Esophagus mucosa (tissue), 1 donor: ENCODE measurements around the gene MARCHF2. TPM values are rescaled to one million over a fixed set of nuclear protein-coding genes. Genes with fewer than 3 reads are reported as not detected.

ENCODE experiments used
- ATAC-seq: fragments of 200-7000 bp; cut with Tn5 transposase; one replicate; pipeline ENCODE4 v1.9.1; 2020
- total RNA-seq: library from RNA; stranded (reverse); gene quantifications from one replicate; pipeline ENCODE4 v1.2.4, GENCODE V29; 2023
- donor health status: DM: yes; HTN: yes; CAD: no.

MARCHF2 gene
- total RNA-seq, 1 donor from 2014 or later: 21.4 TPM

DNA sequence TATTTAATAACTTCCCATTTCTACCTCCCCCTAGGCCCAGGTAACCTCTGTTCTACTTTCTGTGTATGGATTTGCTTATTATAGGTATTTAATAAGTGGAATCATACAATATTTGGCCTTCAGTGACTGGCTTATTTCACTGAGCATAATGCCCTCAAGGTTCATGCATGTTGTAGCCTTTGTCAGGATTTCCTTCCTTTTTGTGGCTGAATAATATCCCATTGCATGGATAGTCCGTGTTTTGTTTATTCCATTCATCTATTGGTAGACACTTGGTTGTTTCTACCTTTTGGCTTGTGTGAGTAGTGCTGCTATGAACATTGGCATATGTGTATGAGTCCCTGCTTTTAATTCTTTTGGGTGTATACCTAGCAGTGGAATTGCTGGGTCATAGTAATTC lies 41.1 kb downstream of the MARCHF2 start:
- no peak for ATAC-seq

DNA sequence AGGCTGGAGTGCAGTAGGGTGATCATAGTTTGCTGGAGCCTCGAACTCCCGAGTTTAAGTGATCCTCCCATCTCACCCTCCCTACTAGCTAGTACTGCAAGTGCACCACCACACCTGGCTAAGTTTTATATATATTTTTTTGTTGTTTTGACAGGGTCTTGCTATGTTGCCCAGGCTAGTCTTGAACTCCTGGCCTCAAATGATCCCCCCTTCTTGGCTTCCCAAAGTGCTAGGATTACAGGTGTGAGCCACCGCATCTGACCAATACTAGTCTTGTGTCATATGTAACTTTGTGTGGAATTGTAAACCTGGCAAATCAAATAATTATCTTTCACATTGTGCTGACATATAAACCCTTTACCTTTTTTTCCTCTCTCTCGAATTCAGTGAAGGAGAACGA lies 41.9 kb downstream of the MARCHF2 start:
- ATAC-seq: no peak

DNA sequence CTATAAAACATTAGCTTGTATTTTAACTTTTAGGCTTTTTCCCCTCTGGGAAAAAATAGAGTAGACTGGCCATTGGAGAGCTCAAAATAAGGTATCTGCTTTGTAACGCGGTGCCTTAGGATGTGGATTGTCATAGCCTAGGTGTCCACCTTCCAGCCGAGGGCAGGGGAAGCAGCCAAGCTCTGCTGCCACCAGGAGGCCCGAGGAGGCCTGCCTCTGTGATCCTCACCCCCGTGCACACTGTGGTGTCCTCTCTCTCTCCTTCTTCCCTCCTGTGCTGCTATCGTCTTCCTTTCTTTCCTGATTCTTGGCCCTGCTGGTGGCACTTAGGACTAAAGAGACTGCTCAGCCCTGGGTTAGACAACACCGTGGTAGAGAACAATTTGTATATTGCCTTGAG lies 43.0 kb downstream of the MARCHF2 start:
- no peak for ATAC-seq

DNA sequence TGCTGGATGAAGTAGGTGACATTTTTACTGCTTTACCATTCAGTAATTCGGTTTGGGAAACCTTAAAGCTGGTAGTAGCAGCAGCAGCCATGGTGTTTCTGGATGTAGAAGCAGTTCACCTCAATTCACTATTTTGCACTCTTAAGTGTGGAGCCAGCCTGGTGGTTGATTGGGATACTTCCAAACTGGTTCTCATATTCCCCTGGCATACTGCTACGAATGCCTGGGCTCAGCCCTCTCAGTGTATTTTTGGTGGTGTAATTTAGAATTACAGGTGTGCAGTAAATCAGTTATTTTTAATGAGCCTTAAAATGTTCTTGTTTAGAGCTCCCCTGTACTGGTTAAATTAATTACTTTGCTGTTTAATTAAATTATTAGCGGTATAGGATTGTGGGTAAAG lies 44.1 kb downstream of the MARCHF2 start:
- no peak for ATAC-seq

DNA sequence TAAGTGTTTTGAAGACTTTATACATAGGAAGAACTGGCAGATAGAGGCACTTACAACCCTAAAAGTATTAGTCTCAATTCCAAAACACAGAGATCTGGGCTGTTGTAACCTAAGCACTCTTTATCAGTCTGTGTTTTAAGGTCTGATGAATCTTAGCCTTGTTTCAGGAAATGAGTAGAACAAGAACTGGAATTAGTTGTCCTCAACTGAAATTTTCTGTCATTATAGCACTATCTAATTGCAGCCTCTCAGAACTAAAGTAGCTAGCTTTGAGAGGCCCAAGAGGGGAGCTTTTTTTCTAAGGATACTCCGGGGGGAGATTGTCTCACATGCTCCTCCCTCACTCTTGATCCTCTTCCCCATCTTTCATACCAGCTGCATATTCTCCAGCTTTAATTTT lies 44.7 kb downstream of the MARCHF2 start:
- no peak for ATAC-seq

DNA sequence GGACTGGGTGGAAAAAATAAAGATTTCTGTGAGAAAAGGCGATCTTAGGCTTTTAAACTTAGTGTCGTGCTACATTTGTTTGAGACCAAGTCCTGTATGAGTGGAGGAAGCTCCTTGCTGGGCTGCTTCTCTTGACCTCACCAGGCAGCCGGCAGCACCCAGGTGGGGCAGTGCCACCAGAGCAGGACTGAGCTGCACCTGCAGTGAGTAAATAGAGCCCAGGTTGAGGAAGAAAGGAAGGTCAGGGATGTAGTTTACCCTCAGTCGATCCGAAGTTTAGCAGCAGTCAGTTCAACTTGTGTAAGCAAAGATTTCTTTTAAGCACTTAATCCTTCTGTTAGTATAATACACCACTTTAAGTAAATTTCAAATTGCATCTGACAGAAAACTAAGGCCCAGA lies 45.3 kb downstream of the MARCHF2 start:
- ATAC-seq: peak; percentile 54

DNA sequence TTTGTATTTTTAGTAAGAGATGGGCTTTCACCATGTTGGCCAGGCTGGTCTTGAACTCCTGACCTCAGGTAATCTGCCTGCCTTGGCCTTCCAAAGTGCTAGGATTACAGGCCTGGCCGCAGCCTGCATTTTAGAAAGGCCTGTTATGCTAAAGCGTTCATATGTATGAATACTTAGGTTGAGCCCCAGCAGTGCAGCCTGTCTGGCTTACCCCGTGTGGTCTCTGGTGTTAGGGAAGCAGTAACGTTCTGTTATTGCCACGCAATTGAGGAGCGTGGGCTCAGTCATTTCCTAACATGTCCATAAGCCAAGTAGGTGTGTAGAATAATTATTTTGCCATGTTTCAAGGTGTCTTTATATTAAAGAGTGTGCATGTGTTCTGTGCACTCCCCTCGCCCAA lies 46.0 kb downstream of the MARCHF2 start:
- ATAC-seq: no peak

DNA sequence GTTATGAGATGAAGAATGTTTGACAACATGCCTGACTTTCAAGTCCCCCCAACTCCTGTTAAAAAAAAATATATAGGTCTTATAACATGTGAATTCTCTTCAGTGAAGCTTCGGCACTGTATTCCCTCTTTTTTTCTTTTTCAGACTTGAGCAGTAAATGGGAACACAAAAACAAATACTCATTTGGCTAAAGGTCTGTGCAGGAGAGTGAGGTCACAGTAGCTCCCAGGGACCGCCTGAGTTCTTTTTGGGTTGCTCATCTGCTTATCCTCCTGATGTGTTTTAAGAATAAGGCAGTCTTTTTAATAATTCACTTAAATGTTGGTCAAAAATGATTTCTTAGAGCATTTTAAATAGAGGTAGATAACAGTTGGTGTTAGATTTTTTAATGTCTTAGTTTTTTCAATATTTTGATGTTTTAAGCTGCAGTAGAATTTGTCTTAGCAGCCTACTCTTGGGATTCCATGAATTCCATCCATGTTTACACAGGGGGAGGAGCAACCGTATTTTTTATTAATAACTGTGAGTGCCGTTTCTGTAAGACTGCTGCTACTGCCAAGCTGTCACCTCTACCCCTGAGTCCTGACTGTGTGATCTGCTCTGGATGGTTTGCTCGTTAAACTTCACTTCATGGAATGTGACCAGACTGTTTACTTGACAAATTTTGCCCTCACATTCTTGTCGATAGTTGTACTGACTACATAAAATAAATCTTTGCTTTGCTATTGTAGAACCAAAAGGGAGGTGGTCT lies 46.6 kb downstream of the MARCHF2 start:
- no peak for ATAC-seq

DNA sequence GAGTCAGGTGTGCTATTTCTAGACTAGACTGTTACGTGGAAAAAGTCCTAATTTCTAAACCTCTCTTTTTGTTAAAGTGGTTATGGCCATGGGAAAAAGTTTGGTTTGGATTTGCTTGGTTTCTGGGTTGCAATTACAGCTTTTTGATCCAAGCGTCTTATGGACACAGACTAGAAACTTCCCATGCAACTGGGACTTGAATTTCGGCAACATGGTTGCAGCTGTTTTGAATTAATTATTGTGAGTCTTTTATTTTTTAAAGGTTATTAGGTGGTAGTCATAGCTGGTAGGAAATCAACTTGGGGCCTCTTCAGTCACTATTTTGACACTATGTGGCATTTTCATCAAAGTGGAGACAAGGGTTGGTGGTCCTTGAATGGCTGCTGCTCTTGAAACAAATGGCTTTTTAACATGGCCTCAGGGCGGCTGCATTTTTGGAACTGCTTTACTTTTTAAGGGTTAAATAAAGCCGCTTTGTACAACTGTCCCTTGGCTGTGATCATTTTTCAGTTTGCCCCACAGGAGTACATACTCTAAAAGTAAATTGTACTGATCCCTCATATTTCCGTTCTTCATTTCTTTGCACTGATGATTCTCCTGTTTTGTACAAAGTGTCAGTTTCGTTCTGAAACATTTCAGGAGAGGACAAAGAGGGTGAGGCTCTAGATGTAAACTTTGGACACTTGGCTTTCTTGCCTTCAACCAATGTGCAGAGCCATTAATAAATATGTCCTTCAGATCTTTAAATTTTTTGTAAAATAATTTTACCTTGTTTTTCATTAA lies 47.6 kb downstream of the MARCHF2 start:
- ATAC-seq: no peak

DNA sequence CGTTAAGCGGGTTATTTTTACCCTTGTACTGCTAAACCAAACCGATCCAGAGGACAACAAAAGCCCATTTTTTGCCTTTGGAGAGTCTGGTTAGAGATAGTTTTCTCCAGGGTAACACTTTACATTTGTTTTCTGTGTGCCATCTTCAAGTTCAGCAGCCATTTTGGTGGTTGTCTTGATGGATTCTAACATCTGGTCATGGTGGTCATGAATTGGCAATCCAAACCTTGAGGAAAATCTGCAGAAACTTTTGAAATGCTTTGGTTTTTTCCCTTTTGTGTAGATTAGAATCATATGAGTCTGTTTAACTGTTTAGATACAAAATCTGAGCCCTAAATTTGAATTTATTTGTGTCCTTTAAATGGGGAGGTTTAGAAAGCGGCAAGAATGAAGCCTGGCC lies 48.3 kb downstream of the MARCHF2 start:
- no peak for ATAC-seq

DNA sequence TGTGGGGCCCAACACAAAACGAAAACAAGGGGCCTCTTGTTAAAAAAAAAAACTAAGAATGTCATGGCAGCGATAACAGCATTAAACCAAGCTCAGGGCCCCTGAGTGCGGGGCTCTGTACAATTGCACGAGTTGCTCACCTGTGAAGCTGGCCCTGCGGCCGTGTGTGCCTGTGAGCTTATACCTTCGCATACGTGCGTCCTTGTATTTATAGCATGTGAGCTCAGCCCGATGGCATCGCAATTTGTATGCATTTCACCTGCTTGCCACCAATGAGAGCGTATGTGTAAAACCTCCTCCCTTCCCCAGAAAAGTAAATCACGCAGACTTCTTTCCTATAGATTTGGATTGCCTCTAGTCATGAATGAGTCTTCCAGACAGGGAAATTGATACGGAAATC lies 48.8 kb downstream of the MARCHF2 start:
- ATAC-seq: no peak

DNA sequence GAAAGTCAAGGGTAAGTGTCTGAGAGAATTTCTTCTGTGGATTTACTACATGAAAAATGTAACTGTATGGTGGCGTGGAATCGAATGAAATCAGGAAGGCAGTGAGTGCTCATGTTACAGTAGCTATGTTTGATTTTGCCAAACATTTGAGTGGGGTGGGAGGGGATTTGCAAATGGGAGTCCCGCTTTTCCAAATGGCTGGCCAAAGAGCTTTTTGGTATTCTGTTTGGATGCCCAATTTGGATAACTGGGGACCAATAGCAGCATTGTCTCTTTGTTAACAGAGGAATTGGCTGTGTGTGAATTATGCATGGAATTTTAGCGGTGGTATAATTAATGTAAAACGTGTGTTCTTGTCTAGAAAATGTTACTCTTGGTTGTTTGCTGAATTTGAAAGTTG lies 49.5 kb downstream of the MARCHF2 start:
- no peak for ATAC-seq

DNA sequence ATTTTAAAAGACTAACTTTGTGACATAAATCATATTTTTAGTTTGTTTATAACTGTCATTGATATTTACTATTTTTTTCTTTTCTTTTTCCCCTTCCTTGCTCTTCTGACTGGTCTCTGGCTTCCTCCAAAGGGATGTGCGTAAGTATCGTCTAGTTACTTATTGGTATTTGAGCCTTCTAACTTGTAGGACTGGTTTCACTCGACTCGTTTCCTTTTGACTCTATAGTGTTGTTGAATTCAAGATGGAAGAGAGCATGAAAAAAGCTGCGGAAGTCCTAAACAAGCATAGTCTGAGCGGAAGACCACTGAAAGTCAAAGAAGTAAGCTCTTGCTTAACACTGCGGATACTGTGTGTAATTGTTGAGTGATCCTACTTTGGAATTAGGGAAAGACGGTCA lies 50.3 kb downstream of the MARCHF2 start:
- peak; percentile 52 for ATAC-seq

DNA sequence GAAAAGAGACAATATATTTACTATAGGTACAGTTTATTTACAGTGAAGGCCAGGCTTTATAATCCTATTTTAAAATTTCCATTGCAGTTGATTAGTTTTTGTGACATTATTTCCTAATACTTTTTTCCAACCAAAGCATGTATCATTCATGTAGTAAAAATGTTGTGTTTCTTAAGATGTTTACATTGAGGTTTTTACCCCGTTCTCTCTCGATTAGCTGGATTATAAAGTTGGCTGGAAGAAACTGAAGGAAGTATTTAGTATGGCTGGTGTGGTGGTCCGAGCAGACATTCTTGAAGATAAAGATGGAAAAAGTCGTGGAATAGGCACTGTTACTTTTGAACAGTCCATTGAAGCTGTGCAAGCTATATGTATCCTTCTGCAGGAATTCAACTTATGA lies 52.9 kb downstream of the MARCHF2 start:
- no peak for ATAC-seq

DNA sequence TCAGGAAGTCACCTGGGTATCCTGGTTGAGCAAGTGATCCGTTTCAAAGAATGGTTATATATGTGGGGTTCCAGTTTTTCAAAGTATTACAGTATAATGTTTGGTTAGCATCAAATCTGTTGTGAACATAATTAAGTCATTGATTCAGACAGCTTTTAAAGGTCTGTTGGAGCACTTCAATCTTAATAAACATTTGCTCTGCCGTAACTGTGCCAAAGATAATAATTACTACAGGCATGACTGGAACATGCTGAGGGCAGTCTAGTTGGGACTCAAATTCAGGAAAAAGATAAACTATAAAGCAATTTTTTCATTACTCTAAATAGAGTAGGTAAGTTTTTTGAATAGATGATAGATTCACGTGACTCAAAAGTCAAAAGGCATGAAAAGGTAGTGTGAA lies 55.0 kb downstream of the MARCHF2 start:
- no peak for ATAC-seq

DNA sequence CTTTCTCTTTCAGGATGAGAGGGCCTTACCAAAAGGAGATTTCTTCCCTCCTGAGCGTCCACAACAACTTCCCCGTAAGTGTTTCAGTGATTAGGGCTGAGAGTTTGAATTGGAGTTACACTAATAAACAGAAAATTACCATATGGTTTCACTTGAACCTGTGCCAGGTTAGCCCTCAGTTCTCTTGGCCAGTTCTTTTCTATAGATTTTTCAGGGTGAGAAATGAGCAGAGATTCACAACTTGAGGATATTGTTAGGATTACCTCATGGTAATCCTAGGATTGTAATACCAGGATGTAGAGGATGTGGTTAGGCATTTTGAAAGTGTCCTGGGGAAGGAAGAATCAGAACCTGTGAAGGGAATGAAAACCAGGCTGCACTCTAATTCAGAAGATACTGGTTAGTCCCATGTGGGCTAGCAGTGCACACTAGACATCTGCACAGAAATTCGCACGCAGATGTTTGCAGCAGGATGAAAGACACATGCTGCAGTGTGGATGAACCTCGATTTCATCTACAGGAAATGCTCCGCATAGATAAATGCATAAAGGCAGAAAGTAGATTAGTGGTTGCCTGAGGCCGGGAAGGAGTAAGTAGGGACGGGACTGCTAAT lies 55.8 kb downstream of the MARCHF2 start:
- ATAC-seq: no peak

DNA sequence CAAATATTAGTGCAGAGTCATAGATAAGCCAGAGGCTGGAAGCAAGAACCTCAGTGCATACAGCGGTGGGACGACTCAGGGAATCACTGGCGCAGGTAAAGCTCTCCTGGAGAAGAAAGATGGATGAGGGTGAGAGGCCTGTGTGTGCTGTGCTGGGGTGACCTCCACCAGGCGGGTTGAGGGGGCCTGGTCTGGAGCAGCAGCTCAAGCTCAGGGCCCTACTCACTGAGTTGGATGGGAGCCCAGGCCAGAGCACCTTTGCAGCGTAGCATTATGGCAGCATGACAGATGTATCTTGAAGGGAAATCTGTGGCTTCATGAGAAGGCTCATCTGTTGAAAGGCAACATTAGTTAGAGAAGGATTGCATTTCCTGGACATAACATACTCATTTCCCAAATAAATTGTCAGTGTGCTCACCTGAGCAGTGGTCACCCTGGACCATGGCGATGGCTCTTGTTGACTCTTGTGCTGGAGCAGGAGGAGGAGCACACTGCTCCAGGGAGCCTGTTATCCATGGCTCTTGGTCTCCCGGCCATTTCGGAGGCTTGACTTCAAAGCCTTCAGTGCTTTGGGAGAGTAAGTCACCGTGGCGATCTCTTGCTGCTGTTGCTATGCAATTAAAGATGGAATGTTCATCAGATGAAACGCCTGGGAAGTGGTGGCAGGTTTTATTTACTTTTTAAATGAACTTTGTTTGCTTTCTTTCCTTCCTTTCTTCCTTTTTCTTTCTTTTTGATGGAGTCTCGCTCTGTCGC lies 56.7 kb downstream of the MARCHF2 start:
- ATAC-seq: peak; percentile 27

DNA sequence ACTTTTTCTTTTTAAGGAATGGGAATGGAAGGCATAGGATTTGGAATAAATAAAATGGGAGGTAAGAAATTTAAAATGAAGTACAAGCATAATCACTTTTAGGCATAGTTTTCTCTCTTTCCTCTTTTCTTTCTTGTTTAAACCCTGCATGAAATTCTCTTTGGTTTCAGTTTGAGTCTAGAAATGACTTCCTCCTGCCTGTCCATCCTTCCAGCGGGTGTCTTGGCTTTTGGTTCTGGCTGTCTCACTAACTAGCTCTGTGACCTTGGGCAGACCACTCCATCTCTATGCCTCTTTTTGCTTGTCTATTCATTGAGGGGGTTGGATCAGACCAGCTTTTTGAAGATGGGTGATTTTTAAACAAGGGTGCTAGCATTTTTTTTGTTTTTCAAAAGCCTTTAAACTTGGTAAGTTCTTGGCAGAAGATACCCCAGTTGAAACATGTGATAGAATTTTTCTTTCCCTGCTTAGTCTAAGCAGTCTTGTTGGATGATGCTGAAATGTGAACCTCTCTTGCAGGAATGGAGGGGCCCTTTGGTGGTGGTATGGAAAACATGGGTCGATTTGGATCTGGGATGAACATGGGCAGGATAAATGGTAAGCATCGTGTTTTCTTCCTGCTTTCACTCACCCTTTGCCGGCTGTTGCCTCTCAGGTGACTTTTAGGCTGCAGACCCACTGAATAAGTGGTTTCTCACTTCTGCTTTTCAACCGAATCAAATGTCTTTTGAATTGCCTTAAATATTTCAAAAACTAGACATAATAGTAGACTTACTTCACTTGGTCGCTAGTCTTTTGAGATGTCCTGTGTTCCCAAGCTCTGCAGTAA lies 60.8 kb downstream of the MARCHF2 start:
- no peak for ATAC-seq

DNA sequence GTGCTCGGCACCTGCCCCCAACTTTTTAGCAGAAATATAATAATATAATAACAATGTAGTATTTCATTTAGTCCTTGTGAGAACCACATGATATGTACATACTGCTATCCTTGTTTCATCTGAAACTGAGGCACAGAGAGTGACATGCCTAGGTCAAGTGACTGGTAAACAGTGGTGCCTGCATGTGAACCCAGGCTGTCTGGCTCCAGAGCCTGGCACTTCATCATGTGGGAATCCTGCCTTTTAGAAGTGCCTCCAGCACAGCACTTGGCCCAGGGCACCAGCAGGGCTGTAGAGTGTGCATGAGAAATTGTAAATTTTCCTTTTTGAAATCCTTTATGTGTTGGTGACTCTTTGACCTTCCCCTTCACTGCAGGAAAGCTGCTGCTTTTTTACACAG lies 61.9 kb downstream of the MARCHF2 start:
- ATAC-seq: no peak

DNA sequence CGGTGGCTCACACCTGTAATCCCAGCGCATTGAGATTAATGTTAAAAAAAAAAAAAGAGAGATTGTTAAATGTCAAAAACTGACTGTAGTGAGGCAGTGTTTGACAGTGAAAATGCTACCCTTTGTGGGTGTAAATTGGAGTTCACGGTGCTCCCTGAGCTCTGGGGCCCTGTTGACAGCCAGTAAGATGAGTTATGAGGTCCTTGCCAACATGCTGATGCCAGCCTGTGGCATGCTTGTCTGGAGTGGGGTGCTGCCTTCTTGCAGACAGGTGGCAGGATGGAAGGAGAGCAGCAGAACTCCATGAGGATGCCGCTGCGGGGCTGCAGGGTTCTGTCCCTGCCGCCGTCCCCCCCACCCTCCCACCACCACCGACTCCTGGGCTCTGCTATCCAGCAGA lies 63.4 kb downstream of the MARCHF2 start:
- no peak for ATAC-seq

DNA sequence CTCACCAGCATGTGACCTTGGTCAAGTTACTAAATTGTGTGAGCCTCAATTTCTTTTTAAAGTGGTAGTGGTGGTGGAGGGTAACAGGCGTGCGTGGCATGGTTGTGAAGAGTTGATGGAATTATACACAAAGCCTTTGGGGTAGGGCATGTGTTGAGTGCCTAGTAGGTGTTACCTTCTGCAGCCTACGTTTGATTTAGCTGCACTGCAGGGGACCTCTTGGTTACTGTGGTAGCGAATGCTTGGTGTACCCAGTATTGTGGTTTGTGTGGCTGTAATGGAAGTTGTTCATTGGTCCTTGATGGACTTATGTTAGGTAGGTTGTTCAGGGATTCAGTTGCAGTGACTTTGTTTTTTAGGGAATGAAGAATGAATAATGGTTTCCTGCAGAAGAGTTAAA lies 64.8 kb downstream of the MARCHF2 start:
- ATAC-seq: no peak

DNA sequence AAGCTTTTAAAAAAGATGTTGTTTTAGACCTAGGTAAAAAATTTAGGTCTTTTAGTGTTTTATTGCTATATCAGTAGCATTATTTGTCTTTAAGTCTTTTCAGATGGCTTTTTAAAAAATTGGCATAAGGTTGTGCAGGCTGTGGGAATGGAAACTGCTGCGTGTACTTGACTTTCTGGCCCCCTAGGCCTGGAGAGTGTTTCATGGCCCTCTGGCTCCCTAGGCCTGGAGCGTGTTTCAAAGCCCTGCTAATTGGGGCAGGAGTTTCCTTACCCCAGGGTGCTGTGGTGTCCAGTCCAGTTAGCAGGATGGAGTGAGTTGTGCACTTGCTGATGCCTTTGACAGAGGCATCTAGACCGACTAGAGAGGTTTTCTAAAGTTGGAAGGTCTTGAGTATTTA lies 65.5 kb downstream of the MARCHF2 start:
- no peak for ATAC-seq
